Subcutaneous adipose tissue (tissue), 4 donors: ENCODE results near the gene ENTPD6. TPM values are rescaled to one million over a fixed set of nuclear protein-coding genes. Genes with fewer than 3 reads are reported as not detected.

Experiments
- total RNA-seq, 4 donors: library from RNA; depleted of rRNA; stranded (reverse); fragments of >200 nt; gene quantifications; one replicate each; pipeline ENCODE4 v1.1.0, GENCODE V29; 2016
- TF ChIP-seq, protein P1 (sequence below): fragments of 450-650 bp; IDR thresholded peaks from one replicate; pipeline ENCODE4 v1.5.1; 2016; ENCODE audit warnings: low read depth, mild to moderate bottlenecking, control low read depth, antibody characterized with exemption, moderate library complexity

The ENTPD6 gene
- total RNA-seq, 4 donors from 2014 or later, result 41.3 to 82.5 (median 53.6) TPM

DNA sequence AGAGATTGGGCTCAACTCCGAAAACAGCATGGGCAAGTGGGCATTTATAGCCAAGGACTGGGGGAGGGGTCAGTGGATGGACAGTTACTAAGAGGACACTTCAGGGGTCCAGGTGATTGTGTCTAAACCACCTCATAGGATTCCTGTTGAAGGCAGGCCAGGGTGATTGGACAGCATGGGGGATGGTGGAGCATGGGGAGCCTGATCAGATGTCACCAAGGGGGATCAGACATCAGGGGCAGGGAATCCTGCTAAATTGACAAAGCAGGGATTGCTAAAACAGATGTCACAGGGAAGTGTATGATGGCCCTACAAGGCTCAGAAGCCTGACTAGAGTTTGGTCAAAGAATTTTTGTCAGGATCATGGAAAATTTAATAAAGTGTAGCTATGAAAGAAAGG, 49.9 kb downstream of the ENTPD6 start:
- TF ChIP-seq, protein P1, sequence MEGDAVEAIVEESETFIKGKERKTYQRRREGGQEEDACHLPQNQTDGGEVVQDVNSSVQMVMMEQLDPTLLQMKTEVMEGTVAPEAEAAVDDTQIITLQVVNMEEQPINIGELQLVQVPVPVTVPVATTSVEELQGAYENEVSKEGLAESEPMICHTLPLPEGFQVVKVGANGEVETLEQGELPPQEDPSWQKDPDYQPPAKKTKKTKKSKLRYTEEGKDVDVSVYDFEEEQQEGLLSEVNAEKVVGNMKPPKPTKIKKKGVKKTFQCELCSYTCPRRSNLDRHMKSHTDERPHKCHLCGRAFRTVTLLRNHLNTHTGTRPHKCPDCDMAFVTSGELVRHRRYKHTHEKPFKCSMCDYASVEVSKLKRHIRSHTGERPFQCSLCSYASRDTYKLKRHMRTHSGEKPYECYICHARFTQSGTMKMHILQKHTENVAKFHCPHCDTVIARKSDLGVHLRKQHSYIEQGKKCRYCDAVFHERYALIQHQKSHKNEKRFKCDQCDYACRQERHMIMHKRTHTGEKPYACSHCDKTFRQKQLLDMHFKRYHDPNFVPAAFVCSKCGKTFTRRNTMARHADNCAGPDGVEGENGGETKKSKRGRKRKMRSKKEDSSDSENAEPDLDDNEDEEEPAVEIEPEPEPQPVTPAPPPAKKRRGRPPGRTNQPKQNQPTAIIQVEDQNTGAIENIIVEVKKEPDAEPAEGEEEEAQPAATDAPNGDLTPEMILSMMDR, result no peak

DNA sequence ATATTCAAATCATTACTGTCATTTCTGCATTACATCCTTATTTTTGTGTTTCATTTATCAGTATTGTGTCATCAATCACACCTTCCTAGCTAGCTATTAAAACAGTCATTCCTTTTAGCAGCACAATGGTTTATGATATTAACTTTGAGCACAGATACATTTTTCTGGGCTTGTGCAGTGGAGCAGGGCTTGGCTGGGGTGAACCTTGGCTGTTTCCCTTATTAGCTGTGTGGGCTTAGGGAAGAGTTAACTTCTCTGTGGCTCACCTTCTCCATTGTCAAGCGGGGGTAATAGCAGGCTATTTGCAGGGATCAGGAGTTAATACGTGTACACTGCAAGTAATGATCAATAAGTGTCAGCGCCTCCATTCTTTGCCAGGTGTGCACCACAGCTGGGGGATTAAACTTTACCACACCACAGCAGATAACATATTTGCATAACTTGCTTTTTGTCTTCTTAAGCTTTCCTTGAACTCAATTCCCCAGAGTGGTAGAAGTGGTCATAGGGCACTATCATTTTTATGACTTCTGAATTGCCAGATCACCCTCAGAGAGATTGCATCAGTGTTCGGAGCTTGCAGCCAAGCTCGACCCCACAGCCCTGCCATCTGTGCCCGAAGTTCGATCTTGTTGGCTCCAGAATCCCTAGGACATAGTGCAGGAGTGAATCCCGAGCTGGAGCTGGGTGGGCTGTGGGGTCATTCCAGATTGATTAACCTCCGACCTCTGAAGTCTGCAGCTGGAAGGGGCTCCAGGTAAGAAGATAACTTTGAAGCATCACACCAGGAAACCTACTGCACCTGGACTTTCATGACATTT, 50.9 kb downstream of the ENTPD6 start:
- TF ChIP-seq, protein P1, result no peak

DNA sequence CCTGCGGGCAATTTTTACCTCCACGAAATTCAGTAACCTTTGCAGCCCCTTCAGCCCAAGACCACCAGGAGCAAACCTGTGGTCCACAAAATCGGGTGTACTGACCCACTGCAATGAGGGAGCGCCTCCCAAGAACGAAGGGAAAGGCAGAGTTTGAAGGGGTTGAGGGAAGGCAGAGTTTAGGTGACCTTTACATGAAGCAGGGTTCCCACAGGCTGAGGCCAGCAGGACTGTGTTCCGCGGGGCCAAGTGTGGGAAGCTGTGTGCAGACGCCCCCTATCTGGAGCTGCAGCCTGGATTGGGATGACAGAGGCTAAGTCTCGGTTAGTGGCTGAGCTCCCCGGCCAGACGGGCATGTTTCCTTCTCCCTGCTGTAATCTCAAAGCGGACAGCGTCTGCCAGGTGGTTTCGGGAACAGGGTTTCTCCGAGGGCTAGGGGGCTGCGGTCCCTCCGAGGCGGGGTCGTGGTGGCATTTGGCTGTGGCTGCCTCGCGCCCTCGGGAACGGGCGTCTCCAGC, 51.5 kb downstream of the ENTPD6 start:
- TF ChIP-seq, protein P1, result no peak

DNA sequence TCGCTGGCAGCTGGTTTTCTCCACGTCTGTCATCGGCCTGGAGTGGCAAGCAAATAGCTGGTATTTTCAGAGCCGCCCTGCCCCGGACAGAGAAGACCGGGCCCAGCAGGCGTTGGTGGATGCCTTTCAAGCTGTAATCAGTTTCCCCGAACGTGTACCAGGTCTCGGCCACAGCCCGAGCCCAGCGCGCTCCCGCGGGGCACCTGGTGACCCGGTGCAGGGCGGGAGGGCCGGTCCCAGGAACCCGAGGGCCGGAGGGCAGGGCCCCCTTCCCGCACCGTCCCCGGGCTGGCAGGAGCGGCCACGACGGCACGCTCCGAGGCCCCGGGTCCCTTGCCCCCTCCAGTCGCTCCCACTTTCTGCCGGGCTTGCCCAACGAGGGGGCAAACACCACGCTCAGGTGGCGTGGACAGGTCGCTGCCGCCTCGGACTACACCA, 52.0 kb downstream of the ENTPD6 start:
- TF ChIP-seq, protein P1, result no peak

DNA sequence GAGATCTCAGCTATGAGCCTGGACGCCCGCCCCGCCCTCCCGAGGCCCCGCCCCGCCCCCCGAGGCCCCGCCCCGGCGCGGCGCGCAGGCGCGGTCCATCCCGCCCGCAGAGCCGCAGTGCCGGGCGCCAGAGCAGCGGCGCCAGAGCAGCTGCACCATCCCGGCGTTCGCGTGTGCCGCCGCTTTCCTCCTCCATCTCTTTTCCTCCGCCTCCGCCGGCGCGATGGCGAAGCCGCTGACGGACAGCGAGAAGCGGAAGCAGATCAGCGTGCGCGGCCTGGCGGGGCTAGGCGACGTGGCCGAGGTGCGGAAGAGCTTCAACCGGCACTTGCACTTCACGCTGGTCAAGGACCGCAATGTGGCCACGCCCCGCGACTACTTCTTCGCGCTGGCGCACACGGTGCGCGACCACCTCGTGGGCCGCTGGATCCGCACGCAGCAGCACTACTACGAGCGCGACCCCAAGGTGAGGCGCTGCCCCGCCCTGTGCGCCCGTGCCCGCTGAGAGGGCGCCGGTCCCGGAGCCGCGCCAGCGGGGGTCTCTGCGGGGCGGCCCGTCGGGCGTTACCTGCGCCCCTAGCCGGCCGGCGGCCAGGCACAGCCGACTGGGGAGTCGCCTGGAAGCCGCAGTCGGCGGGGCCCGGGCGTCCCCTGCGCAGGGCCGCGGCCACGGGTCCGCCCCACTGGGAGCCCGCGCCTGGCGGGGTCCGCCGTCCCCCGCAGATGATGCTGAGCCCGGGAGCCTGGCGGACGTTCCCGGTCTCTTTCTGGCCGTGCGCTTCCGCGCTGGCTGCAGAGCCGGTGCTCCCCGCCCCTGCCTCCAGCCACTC, 52.7 kb downstream of the ENTPD6 start, which contains the start of gene PYGB:
Gene PYGB (plus strand): TSS at position 130 of the 830 bp plus-strand sequence. CDS start 94 bp downstream, at position 224.
- TF ChIP-seq, protein P1, result no peak

DNA sequence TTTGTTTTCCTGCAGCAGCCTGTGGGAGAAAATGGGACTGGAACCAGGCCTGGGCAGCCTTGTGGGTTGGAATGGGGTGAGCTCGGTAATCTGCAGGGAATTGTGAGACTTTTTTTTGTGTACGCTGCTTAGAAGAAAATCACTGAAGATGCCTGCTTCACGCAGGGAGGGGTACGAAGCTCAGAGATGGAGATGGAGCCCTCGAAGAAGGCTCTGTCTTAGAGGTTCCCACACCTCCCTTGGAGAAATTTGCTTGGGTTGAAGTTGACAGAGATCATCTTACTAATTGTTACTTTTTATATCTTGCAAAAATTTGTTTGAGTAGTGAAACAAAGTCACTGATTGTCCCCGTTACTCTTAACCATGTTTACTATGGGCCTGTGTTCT, 53.3 kb downstream of the ENTPD6 start:
- TF ChIP-seq, protein P1, result no peak
